HG02623 (cell line): ENCODE data around the gene DEXI.

ENCODE experiments used
- ATAC-seq: cut with Tn5 transposase; IDR thresholded peaks from one replicate; pipeline ENCODE4 v1.9.1; 2021; ENCODE audit warnings: moderate library complexity; ENCODE audit not compliant: unreplicated experiment

Gene DEXI

DNA sequence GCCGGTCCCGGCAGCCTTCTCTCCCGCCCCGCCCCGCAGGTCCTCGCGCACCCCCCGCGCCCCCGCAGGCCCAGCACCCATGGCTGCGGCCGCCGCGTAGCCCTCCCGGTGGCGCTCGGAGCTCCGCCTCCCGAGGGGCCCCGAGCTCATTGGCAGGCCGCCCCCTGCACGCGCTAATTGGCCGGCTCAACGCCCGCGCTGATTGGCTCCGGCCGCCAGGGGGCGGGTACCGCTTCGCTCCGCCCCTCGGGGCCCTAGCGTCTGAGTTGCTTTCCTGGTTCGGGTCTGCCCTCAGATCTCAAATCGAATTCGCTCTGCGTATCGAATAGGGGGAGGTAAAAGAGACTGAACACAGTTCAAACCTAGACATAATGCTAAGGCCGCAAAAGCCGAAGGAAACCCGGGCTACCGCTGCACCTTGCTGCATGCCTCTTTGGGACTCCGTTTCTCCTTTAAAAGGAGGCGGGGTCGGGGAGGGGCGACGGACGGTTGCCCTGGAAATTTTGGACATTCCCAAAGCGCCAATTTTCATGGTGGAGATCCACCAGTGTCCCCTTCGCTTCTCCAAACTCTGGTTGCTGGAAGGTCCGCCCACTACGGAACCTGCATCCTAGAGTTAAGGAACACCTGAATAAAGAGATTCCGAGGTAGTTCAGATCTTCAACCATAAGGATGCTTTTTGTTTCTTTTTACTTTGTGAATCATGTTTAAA lies at the start of gene DEXI:
DEXI (minus strand) TSS at position 117 of the 712 bp plus-strand sequence. CDS start 463 bp downstream, outside the sequence.
- peak; percentile 60 for ATAC-seq

DNA sequence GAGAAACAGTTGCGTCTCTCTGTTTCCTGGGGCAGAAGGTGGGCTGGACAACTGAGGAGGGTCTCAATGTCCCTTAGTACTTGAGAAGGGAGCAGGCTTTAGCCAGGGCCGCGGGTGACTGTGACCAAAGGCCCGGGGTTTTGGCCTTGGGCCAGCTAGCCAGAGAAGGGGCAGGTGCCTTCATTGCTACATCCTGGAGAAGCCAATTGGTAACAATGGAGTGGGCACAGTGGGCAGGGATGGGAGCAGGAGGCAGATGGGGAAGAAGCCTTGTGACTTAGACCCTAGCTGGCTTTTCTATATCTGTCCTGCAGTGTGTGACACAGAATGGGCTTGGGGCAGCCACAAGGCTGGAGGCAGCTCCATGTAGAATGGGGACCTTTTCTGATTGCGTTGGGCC lies 48.1 kb upstream of the DEXI start:
- no peak for ATAC-seq

DNA sequence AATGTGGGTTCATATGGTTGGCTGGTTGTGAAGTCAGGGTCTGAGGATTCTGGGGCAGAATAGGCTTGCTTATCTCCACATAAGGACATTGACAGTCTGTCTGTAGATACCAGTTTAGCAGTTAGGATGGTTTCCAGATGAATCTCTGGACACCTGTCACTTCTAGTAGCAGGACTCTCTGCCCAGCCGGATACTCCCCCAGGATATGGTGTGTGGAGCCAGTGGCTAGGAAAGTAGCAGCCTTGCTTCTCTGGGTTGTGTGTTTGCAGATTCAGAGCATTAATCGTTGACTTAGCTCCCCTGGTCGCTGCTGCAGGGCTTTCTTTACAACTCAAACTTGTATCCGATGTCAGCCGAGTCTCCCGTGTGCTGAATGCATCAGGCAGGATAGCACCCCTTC lies 47.3 kb upstream of the DEXI start:
- ATAC-seq: no peak

DNA sequence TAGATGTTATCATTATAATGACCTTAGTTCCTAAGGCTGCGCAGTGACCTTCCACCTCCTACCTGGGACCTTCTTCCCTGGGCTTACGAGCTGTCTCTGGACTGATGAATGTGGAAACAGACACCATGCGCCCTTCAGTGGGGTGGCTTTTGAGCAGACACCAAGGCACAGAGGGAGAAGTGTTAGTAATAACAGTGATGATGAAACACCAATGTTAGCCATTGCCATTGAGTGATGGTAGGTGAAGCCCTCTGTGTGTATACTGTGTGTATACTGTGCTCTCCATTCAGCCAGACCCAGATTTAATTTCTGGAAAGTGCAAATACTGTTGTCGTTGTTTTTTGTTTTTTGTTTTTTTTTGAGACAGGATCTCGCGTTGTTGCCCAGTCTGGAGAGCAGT lies 46.6 kb upstream of the DEXI start:
- ATAC-seq: no peak

DNA sequence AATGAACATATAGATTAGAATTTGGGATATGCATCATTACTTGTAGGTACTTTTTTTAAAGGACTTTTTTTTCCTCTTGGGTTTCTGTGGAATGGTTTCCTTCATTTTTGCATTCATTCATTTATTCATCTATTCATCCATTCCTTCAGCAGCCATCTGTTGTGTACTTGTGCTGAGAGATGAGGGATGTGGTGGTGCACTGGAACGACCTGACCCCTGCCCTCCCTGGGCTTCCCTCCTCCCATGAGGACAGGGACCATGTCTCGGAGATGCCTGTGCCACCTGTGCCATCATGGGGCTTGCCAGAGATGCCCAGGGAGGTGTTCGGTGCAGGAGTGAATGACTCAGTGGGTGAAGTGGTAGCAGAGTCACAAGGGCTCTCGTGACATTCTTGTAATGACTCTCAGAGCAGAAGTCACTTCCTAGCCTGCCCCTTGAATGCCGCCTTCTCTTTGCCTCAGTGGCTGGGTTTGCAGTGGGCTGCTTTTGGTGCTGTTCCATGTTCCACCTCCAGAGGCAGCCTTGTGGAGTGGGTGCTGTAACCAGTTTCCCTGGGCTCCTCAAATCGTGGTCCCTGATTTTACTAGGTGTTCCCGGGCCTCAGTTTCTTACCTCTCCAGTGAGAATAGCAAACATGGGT lies 46.0 kb upstream of the DEXI start:
- ATAC-seq: peak; percentile 47

DNA sequence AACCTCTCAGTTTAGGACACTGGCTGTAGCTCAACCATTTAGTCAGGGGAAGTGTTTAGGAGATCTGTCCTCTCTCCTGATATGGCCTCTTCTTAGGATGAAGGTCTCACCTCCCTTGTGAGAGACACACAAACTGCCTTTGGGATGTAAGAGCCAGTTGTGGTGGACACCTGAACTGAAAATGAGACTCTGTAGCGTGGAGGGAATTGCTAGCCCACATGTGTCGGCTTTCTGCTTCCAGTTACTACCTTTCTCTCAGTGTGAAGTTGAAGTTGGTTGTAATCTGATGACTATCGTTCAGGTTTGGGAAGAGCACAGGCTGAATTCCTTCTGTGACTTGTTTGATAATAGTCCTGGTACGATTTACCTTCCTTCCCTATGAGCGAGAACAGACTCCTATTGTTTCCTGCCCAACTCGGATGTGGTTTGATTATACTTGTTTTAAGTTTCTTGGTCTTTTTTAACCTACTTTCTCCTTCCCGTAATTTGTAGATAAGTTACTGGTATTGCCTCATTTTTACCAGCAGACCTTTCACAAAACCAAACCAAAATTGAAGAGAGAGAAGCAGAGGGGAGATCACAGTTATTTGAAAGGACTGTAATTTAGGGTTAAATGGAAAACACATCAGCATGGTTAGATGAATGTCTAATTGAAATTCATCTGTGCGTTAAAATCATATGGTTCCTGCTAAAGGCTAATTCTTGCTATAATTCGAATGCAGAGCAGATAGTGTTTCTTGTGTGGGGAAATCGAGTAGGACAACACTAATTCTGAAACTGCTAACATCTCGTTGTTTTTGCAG lies 45.3 kb upstream of the DEXI start:
- no peak for ATAC-seq

DNA sequence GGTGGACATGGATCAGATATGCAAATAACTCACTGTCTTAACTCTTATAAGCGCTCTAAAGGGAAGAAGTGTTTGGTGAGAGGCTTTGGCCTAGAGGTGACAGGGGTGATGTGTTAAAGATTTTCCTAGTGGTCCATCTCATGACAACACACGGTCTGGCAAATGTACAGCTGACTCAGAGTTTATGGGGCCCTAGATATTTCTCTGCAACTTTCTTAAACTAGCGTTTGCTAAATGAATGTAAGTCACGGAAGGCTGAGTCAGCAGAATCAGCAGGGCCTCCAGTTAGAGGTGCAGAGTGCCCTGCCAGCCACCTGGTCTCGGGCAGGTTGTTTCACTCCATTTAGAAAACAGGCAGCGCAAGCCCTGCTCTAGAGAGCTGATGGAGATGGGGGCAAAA lies 42.2 kb upstream of the DEXI start:
- no peak for ATAC-seq

DNA sequence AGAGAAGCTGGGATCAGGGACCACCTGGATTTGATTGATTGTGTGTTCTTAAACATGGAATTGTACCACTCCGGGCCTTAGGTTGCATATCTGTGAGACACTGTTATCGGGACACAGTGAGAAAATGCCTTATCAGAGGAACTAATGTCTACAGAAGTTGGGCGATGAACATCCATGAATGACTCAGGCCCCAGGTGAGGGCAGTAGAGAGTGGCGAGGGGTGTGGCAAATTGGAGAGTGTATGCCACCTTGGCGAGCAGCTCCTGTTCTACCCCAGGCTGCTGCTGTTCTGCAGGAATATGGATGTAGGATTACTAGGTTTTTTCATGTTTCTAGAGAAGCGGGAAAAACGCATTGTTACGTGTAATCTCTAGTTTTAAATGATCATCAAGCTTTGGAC lies 40.9 kb upstream of the DEXI start:
- ATAC-seq: no peak

DNA sequence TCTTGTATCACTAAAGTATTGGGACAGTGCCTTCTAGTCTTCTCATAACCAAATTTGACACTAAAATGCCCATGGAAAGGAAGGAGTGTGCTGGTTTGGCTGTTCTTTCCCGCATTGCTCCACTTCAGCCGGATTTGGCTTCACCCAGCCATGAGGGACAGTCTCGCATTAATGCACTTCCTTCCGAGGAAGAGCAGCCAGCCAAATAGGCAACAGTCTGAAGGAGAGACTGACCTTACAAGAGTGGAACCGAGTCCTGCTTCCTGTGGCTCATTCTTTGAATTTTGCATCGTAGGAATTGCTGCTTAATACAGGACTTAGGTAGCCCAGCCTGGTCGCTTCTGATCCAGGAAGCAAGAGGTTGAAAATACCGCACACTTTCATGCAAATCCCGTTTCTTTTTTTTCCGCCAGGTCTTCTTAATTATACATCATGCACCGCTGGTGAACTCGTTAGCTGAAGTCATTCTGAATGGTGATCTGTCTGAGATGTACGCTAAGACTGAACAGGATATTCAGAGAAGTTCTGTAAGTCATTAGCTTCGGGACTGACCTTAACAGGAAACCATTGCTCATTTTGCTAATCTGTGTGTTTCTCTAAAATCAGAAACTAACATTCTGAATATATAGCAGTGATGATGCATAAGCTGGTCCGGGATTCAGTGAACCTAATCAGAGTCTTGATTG lies 40.3 kb upstream of the DEXI start:
- ATAC-seq: no peak

DNA sequence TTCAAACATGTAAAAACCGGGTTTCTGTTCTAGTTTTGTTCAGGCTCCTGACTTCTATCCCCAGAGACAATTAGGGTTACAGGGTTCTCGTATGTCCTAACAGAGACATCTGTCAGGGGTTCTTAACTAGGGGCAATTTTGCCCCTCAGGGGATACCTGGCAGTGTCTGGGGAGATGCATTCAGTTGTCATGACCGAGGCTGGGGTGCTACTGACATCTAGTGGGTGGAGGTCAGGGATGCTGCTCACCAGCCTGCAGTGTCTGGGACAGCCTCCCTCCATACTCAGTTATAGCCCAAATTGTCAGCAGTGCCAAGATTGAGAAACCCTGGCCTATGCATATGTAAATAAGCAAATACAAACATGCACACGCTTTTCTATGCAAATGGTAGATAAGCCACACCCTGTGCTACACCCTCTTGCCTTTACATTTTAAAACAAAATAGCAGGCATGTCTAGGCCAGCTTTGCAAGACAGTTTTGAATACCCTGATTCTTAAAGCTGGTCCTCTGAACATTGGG lies 39.5 kb upstream of the DEXI start:
- peak; percentile 63 for ATAC-seq

DNA sequence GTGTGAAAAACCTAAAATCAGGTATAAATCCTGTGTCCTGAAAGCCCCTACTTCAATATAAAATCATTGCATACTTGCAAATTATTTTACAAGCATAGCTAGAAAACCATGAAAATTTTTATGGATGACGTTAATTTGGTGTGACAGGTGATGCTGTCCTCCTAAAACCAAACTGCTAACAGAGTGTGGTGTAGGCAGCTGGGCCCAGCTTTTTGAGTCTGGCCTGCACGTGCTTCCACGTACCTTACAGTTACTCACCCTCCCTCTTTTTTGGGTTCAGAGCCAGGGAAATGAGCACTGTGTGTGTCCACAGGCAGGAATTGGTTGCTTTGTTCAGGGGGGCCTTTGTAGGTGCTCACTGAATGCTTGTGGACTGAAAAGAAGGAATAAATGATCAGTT lies 38.5 kb upstream of the DEXI start:
- no peak for ATAC-seq

DNA sequence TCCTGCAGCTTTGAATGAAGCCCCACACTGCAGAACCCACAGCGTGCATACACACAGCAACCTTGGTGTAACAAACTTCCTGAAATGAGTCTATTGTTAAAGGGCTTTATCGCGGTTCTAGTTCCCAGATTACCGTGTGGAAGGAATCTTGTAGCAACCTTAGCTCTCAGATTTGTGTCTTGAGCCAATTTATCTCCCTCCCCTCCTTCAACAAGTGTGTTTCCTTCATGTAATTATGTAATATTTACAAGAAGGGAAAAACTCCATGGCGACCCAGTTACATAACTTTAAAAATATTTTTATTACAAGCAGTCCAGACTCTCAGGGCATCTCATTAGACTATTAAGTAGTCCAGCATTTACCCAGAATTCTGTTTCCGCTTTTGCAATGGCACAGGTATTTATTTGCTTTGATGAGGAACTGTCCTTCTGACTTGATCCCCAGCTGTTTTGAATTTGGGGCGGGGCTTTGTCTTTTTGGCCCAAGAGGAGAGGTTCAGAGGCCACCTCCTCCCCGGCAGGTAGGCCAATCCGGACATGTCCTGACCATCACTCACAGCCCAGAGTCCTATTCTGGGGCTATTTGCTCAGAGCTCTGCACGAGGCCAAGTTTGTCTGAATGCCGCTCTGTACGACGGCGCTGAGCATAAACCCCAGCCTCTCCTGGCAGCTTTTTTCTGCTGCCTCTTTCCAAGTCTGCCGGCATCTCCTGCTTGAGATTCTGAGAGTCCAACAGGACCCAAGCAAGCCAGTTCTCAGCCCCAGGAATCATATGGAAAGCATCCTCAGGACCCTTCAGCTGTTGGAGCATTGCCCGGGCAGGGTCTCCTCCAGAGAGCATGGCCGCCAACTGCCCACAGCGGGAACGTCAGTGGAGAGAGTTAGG lies 37.7 kb upstream of the DEXI start:
- no peak for ATAC-seq

DNA sequence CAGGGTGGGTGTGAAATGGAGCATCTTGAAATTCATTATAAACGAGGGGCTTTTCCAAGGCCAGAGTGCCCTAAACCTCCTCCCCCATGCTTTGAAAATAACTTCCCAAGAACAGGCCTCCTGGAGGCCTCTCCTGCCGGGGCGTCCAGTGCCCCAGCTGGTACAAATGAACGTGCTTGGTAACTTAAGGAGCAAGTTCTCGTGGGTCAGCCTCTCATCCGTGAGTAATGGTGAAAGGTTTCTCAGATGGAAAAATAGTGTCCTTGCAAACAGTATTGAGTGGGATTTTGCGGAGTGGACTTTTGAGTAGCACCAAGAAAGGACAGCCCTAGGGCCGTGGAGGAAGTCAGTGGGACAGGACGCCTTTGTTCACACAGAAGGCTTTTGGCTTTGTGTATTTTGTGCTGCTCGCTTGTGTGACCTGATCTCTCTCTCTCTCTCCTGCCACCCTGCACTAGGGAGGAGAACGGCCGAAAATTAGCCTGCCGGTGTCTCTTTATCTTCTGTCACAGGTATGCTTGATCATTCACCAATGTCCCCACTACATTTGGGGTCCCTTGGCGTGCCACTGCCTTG lies 36.7 kb upstream of the DEXI start:
- ATAC-seq: no peak

DNA sequence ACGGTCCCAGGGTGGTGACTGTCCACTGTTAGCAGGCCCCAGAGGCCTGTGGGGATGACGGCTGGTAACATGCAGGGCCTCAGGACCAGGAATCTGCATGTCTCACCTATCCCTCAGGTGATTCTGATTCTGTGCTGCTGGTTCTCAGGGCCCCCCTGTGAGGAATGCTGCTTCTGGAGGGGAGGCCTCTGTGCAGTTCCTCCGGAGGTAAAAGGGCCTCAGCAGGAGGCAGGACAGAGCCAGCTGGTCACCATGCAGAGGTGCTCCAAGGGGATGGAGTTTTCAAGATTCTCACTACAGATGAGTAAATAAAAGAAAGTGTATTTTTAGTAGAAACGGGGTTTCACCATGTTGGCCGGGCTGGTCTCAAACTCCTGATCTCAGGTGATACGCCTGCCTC lies 35.9 kb upstream of the DEXI start:
- ATAC-seq: no peak

DNA sequence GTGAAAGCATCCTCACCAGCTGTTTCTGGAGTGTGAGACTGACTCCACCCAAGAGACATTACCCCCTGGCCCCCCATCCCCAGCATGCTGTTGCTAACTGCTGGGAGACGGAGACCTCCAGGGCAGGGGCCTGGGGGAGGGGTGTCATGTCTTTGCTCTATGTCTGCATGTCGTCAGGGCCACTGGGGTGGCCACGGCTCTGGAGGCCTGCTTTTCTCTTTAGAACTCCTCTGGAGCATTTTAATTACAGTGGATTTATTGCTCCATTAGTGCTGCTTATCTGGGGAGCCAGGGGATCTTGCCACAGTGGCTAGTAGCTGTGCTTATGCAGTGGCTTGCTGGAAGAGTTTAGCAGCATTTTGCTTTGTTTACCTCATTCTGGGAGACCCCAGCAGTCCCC lies 34.4 kb upstream of the DEXI start:
- ATAC-seq: no peak

DNA sequence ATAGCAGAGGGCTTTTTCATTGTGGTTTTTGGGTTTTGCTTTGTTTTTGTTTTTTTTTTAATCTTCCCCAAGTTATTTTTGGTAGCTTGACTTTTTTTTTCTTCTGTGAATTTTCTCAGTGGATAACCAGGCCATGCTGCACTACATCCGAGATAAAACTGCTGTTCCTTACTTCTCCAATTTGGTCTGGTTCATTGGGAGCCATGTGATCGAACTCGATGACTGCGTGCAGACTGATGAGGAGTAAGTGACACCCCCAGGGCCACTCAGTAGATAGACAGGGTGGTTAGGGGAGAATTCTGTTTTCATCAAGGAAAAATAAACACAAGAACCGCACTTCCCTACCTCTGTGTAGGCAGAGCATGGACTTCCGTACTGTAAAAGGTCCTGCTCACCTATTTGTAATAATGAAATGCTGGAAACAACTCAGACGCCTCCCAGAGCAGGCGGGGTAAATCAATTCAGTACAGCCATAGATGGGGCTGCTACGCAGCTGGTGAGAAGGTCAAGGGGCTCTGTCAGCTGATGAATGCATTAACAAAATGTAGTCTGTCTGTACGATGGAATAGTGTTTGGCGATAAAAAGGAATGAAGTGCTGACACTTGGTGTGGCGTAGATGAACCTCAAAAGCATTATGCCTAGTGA lies 30.7 kb upstream of the DEXI start:
- no peak for ATAC-seq

DNA sequence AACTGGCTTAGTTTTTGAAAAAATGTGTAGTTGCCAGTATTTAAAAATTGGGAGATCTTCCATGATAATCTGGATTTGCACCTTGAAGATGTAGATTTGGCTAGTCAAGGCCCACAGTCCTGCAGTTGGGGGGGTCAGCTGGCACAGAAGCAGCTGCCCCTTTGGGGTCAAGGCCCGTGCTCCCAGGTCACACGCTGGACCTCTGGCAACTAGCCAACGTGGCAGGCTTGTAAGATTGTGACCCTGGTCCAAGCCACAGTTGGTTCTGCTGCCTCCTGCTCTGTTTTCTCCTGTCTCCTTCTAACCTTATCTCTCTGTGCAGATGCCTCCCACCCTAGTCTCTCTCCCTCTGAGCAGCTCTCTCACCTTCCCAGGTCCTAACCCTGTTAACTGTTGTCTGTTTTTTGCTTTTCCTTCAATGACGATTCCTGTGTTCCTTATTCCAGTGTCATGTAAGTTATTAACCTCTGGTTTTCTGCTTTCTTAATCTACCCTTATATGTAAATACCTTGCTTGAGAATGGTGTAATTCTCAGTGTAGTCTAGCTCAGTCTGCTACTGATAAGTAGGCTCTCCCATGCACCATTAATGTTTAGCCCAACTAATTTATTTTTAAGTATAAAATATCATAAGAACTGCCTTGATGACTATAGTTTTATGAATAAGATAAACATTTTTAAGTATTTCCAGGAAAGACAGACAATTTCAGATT lies 30.0 kb upstream of the DEXI start:
- ATAC-seq: no peak

DNA sequence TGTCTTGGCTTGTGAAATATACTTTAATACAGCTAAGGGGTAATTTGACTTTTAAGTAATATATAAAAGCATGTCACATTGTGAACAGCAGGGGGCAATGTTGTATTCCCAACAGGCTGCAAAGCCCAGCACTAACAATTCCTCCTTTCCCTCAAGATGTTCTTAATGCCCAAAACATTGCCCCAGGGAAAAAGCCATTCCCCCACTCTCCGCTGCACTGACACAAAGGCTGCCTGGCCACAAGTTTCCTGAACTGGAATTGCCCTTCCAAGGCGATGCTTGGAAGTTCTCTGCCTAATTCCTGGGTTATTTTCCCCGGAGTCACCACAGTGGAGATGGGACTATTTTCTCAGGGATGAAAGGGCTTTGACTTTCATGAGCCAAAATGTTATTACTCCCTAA lies 29.3 kb upstream of the DEXI start:
- ATAC-seq: no peak

DNA sequence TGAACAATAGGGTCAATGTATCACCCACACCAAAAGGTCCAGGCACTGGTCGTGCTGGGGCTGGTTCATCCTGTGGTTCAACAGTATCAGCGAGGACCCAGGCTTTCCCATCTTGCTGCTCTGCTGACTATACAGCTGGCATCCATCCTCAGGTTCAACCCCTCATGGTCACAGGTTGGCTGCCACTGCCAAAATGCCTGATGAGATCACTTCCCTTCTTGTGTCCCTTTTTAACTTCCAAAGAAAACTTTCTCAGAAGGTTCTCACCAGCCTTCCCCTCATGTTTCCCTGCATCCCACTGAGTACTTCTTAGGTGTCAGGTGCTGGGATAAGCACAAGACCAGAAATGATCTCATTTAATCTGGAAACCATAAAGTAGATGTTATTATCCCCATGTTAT lies 27.8 kb upstream of the DEXI start:
- ATAC-seq: no peak
